Stimulated activated naive B cell treated with anti-CD40 and anti-IgM and Interleukin-4, amounts not matched to agents 10 μg/mL and 1 μg/mL and 100 μg/mL, for 72 hours (primary cell): ENCODE results near the gene KRT38.
A peak's percentile ranks its signal among the peaks of the same experiment; 100 is the strongest.
"Not testable (repeated sequence)": the region's sequence is repeated elsewhere in the genome, so short reads cannot be mapped to it uniquely, and the experiment has no call there.

Source experiments
- ATAC-seq, 2 donors: fragments of 150-1000 bp; cut with Tn5 transposase; replicated peaks; 2 replicates each; pipeline ENCODE4 v1.10.0; 2021; ENCODE audit warnings: moderate library complexity in 1 of 2
- DNase-seq: peaks from one replicate; pipeline ENCODE4 v3.0.0; 2021
- H3K27ac Mint-ChIP-seq: one replicate; pipeline ENCODE4 v1.8.0; 2022; ENCODE audit warnings: mild to moderate bottlenecking, mixed read lengths
- H3K27me3 Mint-ChIP-seq, 2 donors: one replicate each; pipeline ENCODE4 v1.8.0; 2022; ENCODE audit warnings: mixed read lengths in 2 of 2
- H3K36me3 Mint-ChIP-seq, 2 donors: one replicate each; pipeline ENCODE4 v1.8.0; 2022; ENCODE audit warnings: mixed read lengths in 2 of 2, mild to moderate bottlenecking in 1 of 2
- H3K4me1 Mint-ChIP-seq, 2 donors: one replicate each; pipeline ENCODE4 v1.8.0; 2022; ENCODE audit warnings: mixed read lengths in 2 of 2, mild to moderate bottlenecking in 1 of 2
- H3K4me3 Mint-ChIP-seq, 2 donors: one replicate each; pipeline ENCODE4 v1.8.0; 2022; ENCODE audit warnings: mild to moderate bottlenecking in 2 of 2, mixed read lengths in 2 of 2, moderate library complexity in 1 of 2
- H3K9me3 Mint-ChIP-seq, 2 donors: one replicate each; pipeline ENCODE4 v1.8.0; 2022; ENCODE audit warnings: mixed read lengths in 2 of 2, mild to moderate bottlenecking in 1 of 2

The KRT38 gene

DNA sequence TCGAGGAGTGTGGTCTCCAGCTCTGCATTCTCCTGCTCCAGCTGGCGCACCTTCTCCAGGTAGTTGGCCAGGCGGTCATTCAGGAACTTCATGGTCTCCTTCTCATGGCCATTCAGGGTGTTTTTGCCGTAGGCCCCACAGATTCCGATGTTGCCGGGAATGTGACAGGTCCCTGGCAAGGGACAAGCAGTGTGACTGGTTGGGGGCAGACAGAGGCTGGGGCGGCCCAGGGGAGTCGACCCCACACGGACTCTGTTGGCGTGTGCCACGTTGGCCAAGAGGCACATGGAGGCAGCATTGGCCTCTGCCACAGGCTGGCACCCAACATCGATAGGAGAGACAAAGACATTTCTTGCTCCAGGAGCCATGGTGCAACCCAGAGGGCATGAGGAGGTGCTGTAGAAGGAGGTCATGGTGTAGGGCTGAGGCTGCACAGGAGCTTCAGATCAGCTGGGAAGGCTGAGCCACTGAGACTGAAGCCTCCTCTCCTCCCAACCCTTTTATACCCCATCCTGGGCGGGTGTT is 16.6 kb downstream of the KRT38 start, which contains the start of gene KRT37:
TSS of gene KRT37 (minus strand) at position 475 of the 525 bp plus-strand sequence. CDS start at position 413, 62 bp downstream.
- H3K36me3 Mint-ChIP-seq = no peaks in the 10 kb centered on the region
- H3K27ac Mint-ChIP-seq = no peak within 1 kb of the TSS
- peaks cover 20 to 47% of the 10 kb centered on the region in 2 donors for H3K27me3 Mint-ChIP-seq
- H3K4me1 Mint-ChIP-seq = no peaks in the 10 kb centered on the region
- DNase-seq = no peak
- no peak within 1 kb of the TSS for H3K4me3 Mint-ChIP-seq
- no peaks in the 10 kb centered on the region for H3K9me3 Mint-ChIP-seq
- no peak for ATAC-seq

DNA sequence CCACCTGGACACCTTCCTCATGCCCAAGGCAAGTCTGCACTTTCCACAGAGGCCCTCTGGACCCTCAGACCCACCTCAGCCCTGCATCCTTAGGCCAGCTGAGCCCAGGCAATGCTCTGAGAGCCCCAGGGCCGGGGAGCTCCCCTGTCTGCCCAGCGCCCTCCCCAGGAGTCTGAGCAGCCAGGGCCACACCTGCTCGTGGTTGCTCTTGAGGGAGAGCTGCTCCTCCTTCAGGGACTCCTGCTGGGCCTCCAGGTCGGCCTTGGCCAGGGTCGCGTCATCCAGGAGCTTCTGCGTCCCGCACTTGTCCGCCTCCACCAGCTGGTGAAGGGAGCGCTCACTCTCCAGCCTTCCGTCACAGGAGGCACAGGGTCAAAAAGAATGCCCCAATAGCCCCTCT is 18.2 kb downstream of the KRT38 start:
- not testable (repeated sequence) for ATAC-seq, DNase-seq, H3K27ac Mint-ChIP-seq, H3K36me3 Mint-ChIP-seq, H3K9me3 Mint-ChIP-seq, H3K4me1 Mint-ChIP-seq, H3K4me3 Mint-ChIP-seq
- H3K27me3 Mint-ChIP-seq = peaks cover 15 to 41% of the 10 kb centered on the region in 2 donors

DNA sequence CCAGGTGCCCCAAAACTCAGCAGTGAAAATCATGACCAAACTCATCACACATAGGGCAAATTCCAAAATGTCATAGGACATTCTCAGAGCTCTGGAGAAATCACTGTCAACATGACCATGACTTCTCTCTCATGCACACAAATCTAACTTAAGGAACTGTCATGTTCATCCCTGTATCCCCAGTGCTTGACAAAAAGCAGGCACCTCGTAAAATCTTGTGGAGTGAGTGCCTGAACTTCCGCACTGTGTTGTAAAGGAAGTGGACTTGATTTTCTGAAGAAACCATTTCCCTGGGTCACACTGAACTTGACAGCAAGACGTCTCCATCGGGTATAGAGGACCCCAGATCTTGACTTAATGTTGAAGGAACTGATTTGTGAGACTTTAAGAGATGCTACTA is 19.2 kb downstream of the KRT38 start:
- DNase-seq (no peak), ATAC-seq (no peak)
- Mint-ChIP-seq H3K9me3 (no peaks in the 10 kb centered on the region), H3K4me1 (peaks cover 0 to 7% of the 10 kb centered on the region in 2 donors), H3K27ac (no peak overlapping the region), H3K36me3 (no peaks in the 10 kb centered on the region), H3K27me3 (peaks cover 11 to 41% of the 10 kb centered on the region in 2 donors), H3K4me3 (no peak overlapping the region)

DNA sequence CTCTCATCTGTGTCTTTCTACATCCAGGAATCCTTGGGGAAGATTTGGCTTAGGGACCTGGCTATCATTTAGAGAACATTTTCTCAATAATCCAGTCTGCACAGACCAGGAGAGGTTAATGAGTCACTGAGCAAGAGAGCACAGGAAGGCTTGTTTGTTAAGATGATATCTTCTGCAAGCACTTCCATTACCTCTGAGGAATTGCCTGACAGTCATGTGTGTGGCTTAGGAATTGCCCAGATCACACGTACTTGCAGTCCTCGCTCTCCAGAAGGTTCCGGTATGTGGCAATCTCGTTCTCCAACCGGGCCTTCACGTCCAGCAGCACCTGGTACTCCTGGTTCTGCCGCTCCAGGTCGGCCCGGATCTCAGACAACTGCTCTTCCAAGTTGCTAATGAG is 19.7 kb downstream of the KRT38 start:
- no peaks in the 10 kb centered on the region for H3K9me3 Mint-ChIP-seq
- H3K4me3 Mint-ChIP-seq = no peak overlapping the region
- peaks cover 0 to 7% of the 10 kb centered on the region in 2 donors for H3K4me1 Mint-ChIP-seq
- no peak overlapping the region for H3K27ac Mint-ChIP-seq
- H3K27me3 Mint-ChIP-seq = peaks cover 11 to 40% of the 10 kb centered on the region in 2 donors
- ATAC-seq = no peak
- no peak for DNase-seq
- no peaks in the 10 kb centered on the region for H3K36me3 Mint-ChIP-seq

DNA sequence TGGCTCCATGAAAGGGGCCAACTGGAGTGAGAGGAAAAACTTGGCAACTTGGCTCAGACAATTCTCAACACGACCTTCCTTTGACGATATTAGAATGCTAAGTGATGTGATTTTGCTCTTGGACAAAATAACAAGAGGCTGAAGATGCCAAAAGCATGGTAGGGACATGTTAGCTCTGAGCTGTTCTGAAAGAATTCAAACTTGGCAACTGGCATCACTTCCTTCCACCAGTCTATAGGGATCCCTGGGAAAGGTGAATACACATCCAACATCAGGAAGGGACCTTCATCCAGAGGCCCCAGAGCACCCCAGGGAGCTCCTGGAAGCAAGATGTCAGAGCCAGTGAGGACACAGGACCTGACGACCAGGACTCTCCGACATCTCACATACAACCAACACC is 20.6 kb downstream of the KRT38 start:
- ATAC-seq (no peak), DNase-seq (no peak)
- Mint-ChIP-seq H3K36me3 (no peaks in the 10 kb centered on the region), H3K9me3 (no peaks in the 10 kb centered on the region), H3K4me3 (no peak overlapping the region), H3K27ac (no peak overlapping the region), H3K4me1 (peaks cover 0 to 7% of the 10 kb centered on the region in 2 donors), H3K27me3 (peaks cover 5 to 31% of the 10 kb centered on the region in 2 donors)

DNA sequence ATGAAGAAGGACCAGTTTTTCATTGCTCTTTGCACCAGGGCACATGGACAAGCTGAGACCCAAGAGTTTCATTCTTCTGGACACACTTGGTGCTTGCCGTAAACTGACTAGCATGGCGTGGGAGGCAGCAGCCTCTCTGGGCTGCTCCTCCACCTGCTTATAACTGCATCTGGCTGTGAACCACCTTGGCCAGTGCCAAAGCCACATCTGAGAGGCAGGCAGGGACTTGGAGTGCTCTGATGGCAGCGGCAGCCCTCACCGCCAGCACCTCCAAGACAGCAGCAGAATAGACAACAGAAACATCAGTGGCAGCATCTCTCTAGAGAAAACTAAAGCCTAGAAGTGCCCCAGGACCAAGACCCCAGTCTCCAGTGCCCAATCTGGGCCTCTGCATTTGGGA is 21.1 kb downstream of the KRT38 start:
- no peaks in the 10 kb centered on the region for H3K36me3 Mint-ChIP-seq
- no peak overlapping the region for H3K27ac Mint-ChIP-seq
- no peaks in the 10 kb centered on the region for H3K9me3 Mint-ChIP-seq
- no peak for ATAC-seq
- peaks cover 4 to 31% of the 10 kb centered on the region in 2 donors for H3K27me3 Mint-ChIP-seq
- no peak for DNase-seq
- H3K4me1 Mint-ChIP-seq = peaks cover 0 to 7% of the 10 kb centered on the region in 2 donors
- no peak overlapping the region for H3K4me3 Mint-ChIP-seq

DNA sequence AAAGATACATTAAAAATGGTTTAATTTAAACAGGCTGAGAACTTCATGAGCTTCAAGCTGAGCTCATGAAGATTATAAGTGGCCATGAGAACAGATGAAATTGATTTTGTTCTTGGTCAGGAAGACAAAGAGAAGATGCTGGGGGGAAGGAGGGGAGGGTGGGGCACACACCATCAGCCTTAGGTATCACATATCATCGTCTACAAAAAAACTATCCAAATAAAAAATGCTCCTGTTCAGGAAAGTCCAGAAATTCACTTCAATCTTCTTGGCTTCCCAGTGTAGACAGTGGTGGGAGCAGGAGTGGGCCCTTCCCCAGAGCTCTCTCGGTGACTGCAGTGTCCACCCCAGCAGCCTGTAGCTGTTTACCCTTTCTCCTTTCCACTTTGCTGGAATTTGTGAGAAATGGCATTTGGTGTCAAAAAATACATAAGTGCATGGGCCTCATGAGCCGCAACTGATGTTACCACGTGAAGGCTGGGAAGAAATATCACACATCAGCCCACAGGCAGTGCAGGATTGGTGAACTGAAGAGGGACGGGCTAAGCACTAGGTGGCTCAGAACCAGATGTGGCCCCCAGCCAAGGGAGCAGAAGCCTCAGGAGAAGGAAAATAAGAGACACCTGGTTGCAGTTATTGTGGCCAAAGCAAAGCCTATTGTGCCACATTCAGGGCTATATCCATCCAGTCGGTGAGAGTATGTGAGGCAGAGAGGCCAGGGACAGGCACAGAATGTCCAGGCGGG is 22.5 kb downstream of the KRT38 start:
- Mint-ChIP-seq H3K27me3 (peaks cover 8 to 33% of the 10 kb centered on the region in 2 donors), H3K4me1 (peaks cover 0 to 7% of the 10 kb centered on the region in 2 donors), H3K27ac (no peak overlapping the region), H3K9me3 (no peaks in the 10 kb centered on the region), H3K4me3 (no peak overlapping the region), H3K36me3 (no peaks in the 10 kb centered on the region)
- DNase-seq (no peak), ATAC-seq (no peak)

DNA sequence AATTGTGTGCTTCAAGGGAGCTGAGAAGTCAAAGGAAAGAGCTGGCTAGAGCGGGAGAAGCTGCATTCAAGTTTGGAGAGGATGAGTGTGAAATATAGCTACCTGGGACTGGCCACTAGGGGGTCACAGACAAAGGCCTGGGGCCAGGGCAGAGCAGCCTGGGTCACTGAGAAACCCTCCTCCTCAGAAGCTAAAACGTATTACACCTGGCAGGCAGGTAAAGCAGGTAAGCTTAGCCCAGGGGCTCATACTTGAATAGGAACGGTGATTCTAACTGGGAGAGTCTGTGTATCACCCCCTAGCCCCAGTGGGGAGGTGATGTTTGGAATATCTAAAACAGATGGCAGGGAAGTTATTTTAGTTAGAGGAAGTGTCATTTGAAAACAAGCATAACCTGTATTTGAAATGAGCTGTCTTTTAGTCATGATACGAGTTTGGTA is 23.2 kb downstream of the KRT38 start:
- peaks cover 8 to 27% of the 10 kb centered on the region in 2 donors for H3K27me3 Mint-ChIP-seq
- H3K36me3 Mint-ChIP-seq = no peaks in the 10 kb centered on the region
- ATAC-seq (peak; percentile 73), DNase-seq (no peak)
- H3K4me3 Mint-ChIP-seq = no peak overlapping the region
- no peaks in the 10 kb centered on the region for H3K9me3 Mint-ChIP-seq
- peak overlapping the region; percentile 26 for H3K27ac Mint-ChIP-seq
- peaks cover 0 to 7% of the 10 kb centered on the region in 2 donors for H3K4me1 Mint-ChIP-seq

DNA sequence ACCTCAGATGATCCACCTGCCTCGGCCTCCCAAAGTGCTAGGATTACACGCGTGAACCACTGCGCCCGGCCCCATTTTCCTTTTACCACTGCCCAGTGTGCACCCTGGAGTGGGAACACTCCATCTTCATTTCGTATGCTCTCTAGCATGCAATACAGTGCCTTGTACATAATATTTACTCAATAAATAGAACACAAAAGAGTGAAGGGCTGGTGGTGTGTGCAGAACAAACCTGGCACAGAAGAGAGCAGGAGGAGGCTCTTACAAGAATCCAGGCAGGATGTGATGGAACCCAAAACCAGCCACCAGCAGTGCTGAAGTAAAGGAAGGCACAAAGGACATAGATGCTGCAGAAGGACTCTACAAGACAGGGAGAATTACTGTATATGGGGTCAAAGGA is 23.7 kb downstream of the KRT38 start:
- peak overlapping the region; percentile 26 for H3K27ac Mint-ChIP-seq
- no peaks in the 10 kb centered on the region for H3K9me3 Mint-ChIP-seq
- no peak overlapping the region for H3K4me3 Mint-ChIP-seq
- H3K27me3 Mint-ChIP-seq = peaks cover 8 to 31% of the 10 kb centered on the region in 2 donors
- peaks cover 0 to 7% of the 10 kb centered on the region in 2 donors for H3K4me1 Mint-ChIP-seq
- DNase-seq (no peak), ATAC-seq (no peak)
- H3K36me3 Mint-ChIP-seq = no peaks in the 10 kb centered on the region

DNA sequence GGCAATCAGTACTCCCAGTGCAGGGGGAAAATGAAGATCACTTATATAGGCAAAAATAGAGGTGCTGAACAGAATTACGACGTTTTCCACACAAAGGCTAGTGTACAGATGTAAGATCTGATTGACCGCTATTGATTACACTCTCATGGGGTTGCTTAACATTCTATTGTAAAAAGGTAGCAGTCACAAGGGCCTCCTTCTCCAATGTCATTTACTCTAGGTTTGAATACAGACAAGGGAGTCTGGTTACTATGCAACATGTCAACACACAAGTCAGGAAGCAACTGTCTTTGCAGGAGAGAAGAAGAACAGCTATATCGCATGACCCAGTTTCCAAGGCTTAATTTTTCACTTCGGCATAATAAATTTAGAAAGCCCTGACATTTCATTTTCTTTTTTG is 24.3 kb downstream of the KRT38 start:
- ATAC-seq = no peak
- H3K27me3 Mint-ChIP-seq = peaks cover 8 to 38% of the 10 kb centered on the region in 2 donors
- H3K27ac Mint-ChIP-seq = no peak overlapping the region
- H3K36me3 Mint-ChIP-seq = no peaks in the 10 kb centered on the region
- DNase-seq = no peak
- H3K4me1 Mint-ChIP-seq = peaks cover 0 to 7% of the 10 kb centered on the region in 2 donors
- no peak overlapping the region for H3K4me3 Mint-ChIP-seq
- no peaks in the 10 kb centered on the region for H3K9me3 Mint-ChIP-seq

DNA sequence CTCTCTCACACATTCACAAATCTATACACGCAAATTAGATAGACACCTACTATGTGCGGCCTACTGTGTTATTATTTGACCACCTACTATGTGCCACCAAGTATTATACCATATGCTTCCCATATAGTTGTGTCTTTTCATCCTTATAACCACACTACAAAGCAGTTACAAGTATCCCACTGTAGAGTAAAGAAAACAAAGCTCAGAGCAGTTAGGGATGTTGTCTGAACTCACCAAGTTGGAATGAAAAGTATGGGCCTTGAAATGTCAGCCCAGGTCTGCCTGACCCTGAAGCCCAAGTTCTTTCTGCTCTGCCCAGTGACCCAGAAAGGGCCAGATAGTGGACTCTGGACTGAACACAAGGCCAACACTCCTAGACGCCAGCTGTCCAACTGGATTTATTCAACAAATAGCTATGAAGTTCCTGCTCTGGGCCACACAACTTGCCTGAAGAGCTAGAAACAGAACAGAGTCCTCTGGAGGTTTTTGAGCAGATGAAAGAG is 24.9 kb downstream of the KRT38 start:
- H3K9me3 Mint-ChIP-seq = no peaks in the 10 kb centered on the region
- H3K4me3 Mint-ChIP-seq = no peak overlapping the region
- H3K36me3 Mint-ChIP-seq = no peaks in the 10 kb centered on the region
- no peak overlapping the region for H3K27ac Mint-ChIP-seq
- H3K4me1 Mint-ChIP-seq = peaks cover 0 to 7% of the 10 kb centered on the region in 2 donors
- no peak for DNase-seq
- ATAC-seq = no peak
- H3K27me3 Mint-ChIP-seq = peaks cover 8 to 43% of the 10 kb centered on the region in 2 donors

DNA sequence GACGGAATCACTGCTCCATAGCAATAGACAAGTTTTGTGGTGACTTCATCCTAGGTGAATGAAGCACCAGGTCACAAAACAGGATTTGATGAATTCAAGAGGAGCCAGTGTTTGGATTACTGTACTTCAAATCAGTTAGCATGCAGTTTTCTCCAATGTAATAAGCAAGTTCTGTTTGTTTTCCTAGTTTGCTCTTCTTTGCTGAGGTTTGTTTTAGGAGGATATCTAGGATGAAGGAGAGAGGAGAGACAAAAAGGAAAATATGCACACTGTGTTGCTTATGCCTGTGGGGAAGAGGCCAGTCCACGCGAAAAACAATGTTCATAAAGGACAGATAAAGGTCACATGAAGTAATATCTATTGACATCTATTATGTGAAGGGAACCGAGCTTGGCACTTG is 25.4 kb downstream of the KRT38 start:
- H3K9me3 Mint-ChIP-seq = no peaks in the 10 kb centered on the region
- no peaks in the 10 kb centered on the region for H3K36me3 Mint-ChIP-seq
- peaks cover 8 to 41% of the 10 kb centered on the region in 2 donors for H3K27me3 Mint-ChIP-seq
- DNase-seq = no peak
- peaks cover 0 to 7% of the 10 kb centered on the region in 2 donors for H3K4me1 Mint-ChIP-seq
- no peak overlapping the region for H3K4me3 Mint-ChIP-seq
- H3K27ac Mint-ChIP-seq = no peak overlapping the region
- ATAC-seq = no peak

DNA sequence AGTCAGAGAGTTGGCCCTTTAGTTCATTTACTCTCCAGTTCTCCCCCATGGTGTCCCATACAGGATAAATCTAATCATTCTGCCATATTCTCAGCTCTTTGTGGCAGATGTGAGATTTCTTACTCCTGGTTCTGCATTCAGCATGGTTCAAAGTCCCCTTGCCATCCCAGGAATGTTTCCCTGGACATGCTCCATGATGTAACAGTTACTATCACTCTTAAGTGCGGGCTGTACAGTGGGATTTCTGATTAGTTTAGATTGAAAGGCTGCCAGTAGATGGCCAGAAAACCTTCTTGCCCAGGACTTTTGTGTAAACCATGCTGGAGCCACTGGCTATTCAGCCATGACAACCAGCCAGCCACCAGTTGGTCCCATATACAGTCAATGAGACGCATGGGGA is 26.8 kb downstream of the KRT38 start:
- no peak overlapping the region for H3K27ac Mint-ChIP-seq
- ATAC-seq (no peak), DNase-seq (no peak)
- peaks cover 11 to 41% of the 10 kb centered on the region in 2 donors for H3K27me3 Mint-ChIP-seq
- peaks cover 0 to 7% of the 10 kb centered on the region in 2 donors for H3K4me1 Mint-ChIP-seq
- H3K36me3 Mint-ChIP-seq = no peaks in the 10 kb centered on the region
- no peaks in the 10 kb centered on the region for H3K9me3 Mint-ChIP-seq
- no peak overlapping the region for H3K4me3 Mint-ChIP-seq

DNA sequence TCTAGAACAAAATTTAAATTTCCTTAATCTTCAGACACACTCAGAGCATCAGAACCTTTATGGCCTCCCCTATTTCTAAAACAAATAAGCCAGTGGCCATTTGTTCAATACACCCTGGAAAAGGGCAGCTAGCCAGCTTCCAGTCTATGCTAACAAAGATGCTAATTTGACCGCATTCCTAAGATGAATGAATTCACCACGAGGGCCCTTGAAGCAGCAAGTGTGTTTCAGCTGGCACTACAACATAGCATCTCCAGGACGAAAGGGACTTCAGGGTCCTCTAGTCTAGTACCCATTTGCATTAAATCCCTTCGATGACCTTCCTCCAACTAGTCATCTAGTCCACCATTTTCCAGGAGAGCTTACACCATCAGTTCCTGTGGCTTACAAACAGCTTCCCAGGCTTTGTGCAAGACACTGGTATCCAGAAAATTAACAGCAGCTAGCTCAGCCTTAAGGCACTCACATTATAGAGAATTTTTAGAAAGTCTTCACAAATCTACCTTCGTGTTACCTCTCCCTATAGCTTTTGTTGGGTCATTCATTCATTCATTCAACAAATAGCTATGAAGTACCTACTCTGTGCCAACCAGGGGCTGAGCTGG is 27.3 kb downstream of the KRT38 start:
- Mint-ChIP-seq H3K27me3 (peaks cover 15 to 45% of the 10 kb centered on the region in 2 donors), H3K9me3 (no peaks in the 10 kb centered on the region), H3K4me3 (no peak overlapping the region), H3K27ac (no peak overlapping the region), H3K36me3 (no peaks in the 10 kb centered on the region), H3K4me1 (peaks cover 0 to 7% of the 10 kb centered on the region in 2 donors)
- DNase-seq (no peak), ATAC-seq (no peak)
